HG03039 (cell line): Measurements from ENCODE around the gene MUS81.
"Not testable (repeated sequence)": the region's sequence is repeated elsewhere in the genome, so short reads cannot be mapped to it uniquely, and the experiment has no call there.

Source experiments
- ATAC-seq: cut with Tn5 transposase; IDR thresholded peaks from one replicate; pipeline ENCODE4 v1.9.1; 2021; ENCODE audit warnings: mild to moderate bottlenecking, moderate library complexity; ENCODE audit not compliant: unreplicated experiment

The MUS81 gene

GRCh38 chr11:65847746-65848145, 12.5 kb upstream of the MUS81 start:
- no peak for ATAC-seq

GRCh38 chr11:65848693-65849092, 11.5 kb upstream of the MUS81 start:
- ATAC-seq: not testable (repeated sequence)

DNA sequence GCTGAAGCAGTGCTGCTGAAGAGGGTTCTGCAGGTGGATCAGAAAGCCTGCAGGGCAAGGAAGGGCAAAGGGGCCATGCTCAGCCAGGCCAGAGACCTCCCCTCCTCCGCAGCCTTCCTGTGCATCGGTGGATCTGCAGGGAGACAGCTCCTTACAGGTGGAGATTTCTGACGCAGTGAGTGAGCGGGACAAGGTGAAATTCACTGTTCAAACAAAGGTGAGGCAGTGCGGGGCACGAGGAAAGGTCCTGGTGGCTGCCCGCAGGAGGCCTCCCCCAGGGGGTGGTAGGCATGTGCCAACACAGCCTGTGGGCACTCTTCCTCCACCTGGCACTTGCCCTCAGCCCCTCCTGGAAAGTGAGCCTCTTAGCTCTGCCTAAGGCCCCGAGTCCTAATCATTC, 10.9 kb upstream of the MUS81 start:
- no peak for ATAC-seq

GRCh38 chr11:65849771-65850216, 10.4 kb upstream of the MUS81 start:
- no peak for ATAC-seq

- no peak for ATAC-seq
These were observed 9.8 kb upstream of the MUS81 start for GRCh38 chr11:65850217-65851082.

DNA sequence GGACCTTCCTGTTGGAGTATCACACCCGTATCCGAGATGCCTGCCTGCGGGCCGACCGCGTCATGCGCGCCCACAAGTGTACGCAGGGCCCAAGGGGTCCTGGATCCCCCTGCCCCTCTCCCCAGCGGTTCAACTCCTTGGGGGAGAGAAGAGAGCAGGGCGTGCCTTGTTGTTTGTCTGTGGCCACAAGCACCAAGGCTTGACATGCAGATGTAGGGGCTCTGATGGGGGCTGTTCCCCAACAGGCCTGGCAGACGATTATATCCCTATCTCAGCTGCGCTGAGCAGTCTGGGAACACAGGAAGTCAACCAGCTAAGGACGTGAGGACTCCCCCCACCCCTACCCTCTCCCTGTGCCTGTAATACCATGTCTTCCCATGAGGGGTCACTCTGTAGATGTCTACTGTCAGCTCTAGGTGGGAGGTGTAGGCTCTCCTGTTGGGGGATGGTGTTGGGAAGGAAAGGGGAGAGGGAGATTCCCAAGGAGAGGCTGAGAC, 9.1 kb upstream of the MUS81 start:
- ATAC-seq: no peak

DNA sequence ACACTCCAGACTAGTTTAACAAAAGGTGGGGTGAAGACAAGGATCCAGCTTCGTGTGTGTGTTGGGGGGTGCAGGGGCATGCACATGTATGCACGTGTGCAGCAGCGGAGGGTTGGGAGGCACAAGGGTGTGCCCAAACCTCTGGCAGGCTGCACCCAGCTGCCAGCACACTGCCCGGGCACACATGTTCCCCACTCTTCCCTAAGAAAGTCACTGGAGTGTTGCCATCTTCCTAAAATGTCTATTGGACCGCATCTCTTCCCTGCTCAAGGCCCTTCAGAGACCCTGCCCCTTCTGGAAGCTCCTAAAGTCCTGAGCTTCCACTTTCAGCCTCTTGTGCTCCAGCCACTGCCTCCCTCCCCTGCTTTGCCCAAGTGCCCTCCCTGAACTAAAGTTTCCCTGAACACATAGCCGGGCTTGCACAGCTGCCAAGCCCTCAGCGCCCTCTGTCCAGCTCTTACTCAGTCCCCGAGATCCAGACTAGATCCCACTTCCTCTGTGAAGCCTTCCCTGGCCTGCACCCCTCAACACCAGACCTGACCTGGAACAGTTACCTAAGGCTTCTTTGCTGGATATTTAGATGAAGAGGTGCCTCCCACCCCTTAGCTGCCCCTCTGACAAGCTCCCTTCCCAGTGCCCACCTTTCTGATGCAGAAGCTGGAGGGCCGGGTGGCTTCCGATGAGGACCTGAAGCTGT, 8.3 kb upstream of the MUS81 start:
- ATAC-seq: no peak

GRCh38 chr11:65852508-65853245, 7.6 kb upstream of the MUS81 start:
- ATAC-seq: no peak

- no peak for ATAC-seq
These were observed 6.8 kb upstream of the MUS81 start for GRCh38 chr11:65853246-65853979.

DNA sequence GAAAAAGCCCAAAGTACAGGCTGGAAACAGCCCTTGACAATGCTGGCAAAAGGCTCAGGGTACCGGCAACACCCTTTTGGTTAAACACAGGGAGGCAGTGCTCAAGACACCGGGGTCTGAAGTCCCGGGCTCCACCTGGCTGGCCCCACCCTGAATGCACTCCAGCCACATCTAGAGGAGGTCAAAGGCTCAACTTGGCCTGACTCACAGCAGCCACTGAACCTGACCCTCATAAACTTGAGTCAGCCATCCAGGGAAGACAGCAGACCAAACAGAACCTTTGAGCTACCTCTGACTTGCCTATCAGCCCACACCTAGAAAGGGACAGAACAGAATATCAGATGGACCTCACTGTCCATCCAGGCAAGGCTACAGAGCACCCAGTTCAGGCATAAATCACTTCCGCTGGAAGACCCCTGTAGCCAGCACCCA, 6.1 kb upstream of the MUS81 start:
- ATAC-seq: no peak

DNA sequence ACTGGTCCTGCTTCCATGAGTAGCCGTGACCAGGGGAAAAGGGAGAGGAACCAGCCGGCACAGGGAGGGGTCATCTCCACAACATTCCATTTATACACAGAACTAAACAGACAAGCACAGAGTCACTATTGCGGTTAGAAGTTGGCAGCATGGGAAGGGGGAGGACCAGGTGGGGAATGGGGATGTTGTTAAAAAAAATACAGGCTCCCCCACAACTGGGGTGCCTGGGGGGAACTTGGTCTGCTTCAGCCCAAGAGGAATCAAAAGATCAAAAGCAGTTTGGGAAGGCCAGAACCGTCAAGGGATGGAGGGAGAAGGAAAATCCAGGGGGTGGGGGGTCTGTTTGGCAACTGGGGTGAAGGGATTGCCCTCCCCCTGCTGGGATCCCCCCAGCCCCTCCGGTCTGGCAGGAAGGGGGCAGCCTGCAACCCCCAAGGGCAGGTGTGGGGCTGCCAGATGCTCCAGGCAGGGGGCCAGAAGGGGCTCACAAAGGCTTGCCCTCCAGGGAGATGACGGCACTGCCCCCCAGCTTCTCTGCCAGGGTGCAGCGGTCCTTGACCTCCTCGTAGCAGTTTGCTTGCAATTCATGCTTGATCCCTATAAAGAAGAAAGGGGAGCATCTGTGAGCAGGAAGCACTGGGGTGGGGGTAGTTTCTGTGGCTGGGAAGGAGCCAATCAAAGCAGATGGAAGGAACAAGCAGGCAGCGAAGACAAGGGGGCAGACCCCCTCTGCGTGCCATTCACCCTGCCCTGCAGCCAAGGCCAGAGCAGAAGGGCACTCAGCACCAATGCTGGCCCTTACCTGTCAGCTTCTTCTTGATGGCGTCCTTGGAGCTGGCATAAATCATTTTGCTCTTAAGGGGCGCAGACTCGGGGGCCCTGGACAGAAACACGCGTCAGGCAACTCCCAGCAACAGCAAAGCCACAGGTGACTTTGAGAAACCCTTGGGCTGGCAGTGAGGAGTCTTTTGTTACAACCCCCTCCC, 5.1 kb upstream of the MUS81 start:
- no peak for ATAC-seq

DNA sequence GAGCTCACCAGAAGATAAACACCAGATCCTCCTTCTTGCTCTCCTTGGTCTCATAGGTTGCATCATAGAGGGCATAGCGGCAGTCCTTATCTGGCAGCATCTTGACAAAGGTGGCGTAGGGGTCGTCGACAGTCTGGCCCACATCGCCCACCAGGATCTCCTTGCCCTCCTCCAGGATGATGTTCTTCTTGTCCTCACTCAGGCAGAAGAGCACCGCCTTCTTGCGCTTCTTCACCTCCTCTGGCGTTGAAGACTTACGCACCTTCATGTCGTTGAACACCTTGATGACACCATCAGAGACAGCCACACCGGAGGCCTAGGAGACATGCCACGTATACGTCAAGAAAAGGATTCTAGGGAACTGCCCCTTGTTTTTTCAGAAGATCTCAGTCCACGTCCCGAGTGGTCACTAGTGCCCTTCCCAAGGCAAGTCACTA, 4.3 kb upstream of the MUS81 start:
- ATAC-seq: no peak

DNA sequence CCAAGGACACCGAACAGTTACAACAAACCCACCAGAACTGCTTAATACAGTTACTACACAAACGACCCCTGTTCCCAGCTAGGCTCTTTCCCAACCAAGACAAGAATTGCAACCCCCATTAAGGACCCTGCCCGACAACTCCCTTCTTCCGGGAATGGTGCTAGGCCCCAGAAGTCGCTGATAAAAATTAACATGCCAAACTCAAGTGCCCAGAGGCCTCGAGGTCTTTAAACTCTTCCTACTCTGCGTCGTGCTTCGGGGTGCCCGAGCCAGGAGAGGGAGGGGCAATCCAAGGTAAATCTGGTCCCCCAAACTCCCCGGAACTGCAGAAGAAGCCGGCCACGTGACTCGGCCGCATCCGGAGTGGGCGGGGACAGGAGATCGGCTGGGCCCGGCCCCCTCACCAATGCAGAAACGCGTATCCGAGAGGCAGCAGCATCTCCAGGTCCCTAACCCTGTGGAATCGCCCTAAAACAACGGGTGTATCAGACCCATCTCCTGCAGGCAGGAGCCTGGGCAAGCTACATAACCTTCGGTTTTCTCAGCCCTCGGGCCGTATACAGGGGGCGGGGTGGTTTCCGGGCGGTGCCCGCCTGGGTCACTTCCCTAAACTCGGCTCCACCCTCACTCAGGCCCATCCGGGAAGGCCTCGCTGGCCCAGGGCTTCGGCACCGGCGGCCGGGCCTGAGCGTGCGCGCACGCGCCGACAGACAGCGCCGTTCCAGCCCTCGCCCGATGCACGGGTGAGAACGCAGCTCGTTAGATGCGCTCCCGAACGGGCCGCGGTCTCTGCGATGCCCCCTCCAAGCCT, 3.3 kb upstream of the MUS81 start:
- ATAC-seq: peak; percentile 23

DNA sequence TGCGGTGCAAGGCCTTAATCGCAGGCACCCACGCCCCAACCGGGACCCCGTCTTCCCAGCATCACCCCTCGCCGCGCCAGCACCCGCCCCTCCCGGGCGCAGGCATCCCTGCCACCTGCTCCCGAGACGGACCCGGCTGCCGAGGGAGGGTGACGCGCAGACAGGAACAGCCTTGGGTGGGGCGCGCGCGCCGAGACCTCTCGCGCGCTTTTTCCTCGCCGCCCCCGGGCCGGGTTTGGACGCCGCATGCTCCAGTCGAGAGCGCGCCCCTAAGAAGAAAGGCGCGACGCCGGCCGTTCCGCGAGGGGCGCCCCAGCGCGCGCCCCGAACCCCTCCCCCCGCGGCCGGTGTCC, 2.8 kb upstream of the MUS81 start:
- ATAC-seq: peak; percentile 1

GRCh38 chr11:65857853-65858680, 2.2 kb upstream of the MUS81 start, which contains the start of gene CFL1:
TSS of gene CFL1 (minus strand) at chr11:65858180. CDS start at chr11:65858099, 81 bp downstream.
- ATAC-seq: peak; percentile 41

GRCh38 chr11:65858681-65859087, 1.5 kb upstream of the MUS81 start:
- no peak for ATAC-seq

DNA sequence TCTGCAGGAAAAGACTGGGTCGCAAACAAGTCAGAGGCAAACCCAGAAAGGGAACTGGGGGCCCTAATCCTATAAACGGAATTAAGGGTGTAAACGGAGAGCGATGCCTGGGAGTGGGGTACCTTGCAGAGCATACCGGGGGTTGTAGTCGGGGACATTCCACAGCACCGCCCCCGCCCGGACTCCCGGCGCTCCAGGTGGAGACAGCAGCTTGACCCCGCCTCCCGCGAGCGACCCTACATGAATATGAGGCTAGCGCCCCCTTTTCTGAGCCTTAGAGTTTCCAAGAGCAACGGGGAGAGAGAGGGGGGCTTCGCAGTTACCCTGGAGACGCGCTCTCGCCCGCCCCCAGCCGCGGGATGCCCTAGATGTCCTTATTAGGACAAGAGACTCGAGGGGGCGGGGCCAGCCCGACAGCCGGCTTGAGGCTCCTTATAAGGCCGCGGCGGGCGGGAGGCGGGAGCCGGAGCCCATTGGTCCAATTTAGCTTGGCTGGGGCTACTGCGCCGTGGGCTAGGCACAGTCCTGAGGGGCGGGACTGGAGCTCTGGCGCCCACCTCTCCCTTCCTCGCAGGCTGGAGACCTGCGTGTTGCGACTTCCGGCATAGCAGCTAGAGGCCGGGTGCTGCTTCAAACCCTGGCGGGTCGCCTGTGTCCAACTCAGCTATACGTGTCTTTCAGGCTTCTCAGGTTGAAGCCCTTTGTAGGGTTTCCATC, 980 bp upstream of the MUS81 start:
- peak; percentile 40 for ATAC-seq
